Skeletal muscle tissue (tissue), 4 donors: ENCODE measurements around the gene ASB7. TPM values are rescaled to one million over a fixed set of nuclear protein-coding genes. Genes with fewer than 3 reads are reported as not detected.
"Not testable (repeated sequence)": the region's sequence is repeated elsewhere in the genome, so short reads cannot be mapped to it uniquely, and the experiment has no call there.

Experiments used
- H3K27ac ChIP-seq: one replicate; pipeline ENCODE4 v1.7.0; 2013; ENCODE audit warnings: mild to moderate bottlenecking, low read depth, low read length, inconsistent platforms
- H3K27me3 ChIP-seq, 3 donors: one replicate each; pipeline ENCODE4 v1.7.0; 2013; ENCODE audit warnings: low read length in 3 of 3; ENCODE audit not compliant: control insufficient read depth in 3 of 3, insufficient read depth in 3 of 3
- H3K36me3 ChIP-seq, 3 donors: one replicate each; pipeline ENCODE4 v1.7.0; 2013; ENCODE audit warnings: low read length in 3 of 3; ENCODE audit not compliant: control insufficient read depth in 3 of 3, insufficient read depth in 3 of 3
- H3K4me1 ChIP-seq, 3 donors: one replicate each; pipeline ENCODE4 v1.7.0; 2013; ENCODE audit warnings: low read length in 3 of 3, mild to moderate bottlenecking in 3 of 3; ENCODE audit not compliant: control insufficient read depth in 3 of 3, insufficient read depth in 3 of 3
- H3K4me3 ChIP-seq, 3 donors: one replicate each; pipeline ENCODE4 v1.7.0; 2013; ENCODE audit warnings: low read length in 3 of 3
- H3K9ac ChIP-seq, 3 donors: one replicate each; pipeline ENCODE4 v1.7.0; 2013; ENCODE audit warnings: low read length in 3 of 3, mild to moderate bottlenecking in 3 of 3, moderate library complexity in 2 of 3, low read depth in 1 of 3
- H3K9me3 ChIP-seq, 3 donors: one replicate each; pipeline ENCODE4 v1.7.0; 2013; ENCODE audit warnings: low read length in 3 of 3; ENCODE audit not compliant: control insufficient read depth in 3 of 3
- total RNA-seq: library from RNA; depleted of rRNA; stranded (reverse); fragments of >200 nt; gene quantifications from one replicate; pipeline ENCODE4 v1.2.3, GENCODE V29; 2014
- donor health status: Osteomylitis.

Gene ASB7
- total RNA-seq, 1 donor from 2014 or later = 9.4 TPM

- H3K9ac ChIP-seq = no peak overlapping the region
- no peak overlapping the region for H3K4me3 ChIP-seq
- no peaks in the 10 kb centered on the region for H3K9me3 ChIP-seq
- H3K27ac ChIP-seq = no peak overlapping the region
- H3K36me3 ChIP-seq = peaks cover 0 to 22% (median 9%) of the 10 kb centered on the region in 3 donors
- H3K4me1 ChIP-seq = no peaks in the 10 kb centered on the region
- H3K27me3 ChIP-seq = no peaks in the 10 kb centered on the region
These were observed 31.6 kb upstream of the ASB7 start for GRCh38 chr15:100570735-100571313.

GRCh38 chr15:100571592-100572167 is 30.7 kb upstream of the ASB7 start:
- H3K27ac ChIP-seq = no peak overlapping the region

GRCh38 chr15:100572362-100572983 is 29.9 kb upstream of the ASB7 start:
- Histone ChIP-seq H3K27ac (no peak overlapping the region), H3K27me3 (no peaks in the 10 kb centered on the region), H3K4me3 (no peak overlapping the region), H3K36me3 (peaks cover 0 to 22% (median 9%) of the 10 kb centered on the region in 3 donors), H3K9me3 (no peaks in the 10 kb centered on the region), H3K4me1 (no peaks in the 10 kb centered on the region), H3K9ac (no peak overlapping the region)

More at GRCh38 chr15:100571592-100572167, 30.7 kb upstream of the ASB7 start:
- Histone ChIP-seq H3K36me3 (peaks cover 0 to 22% (median 9%) of the 10 kb centered on the region in 3 donors), H3K4me3 (no peak overlapping the region), H3K9me3 (no peaks in the 10 kb centered on the region), H3K4me1 (no peaks in the 10 kb centered on the region), H3K9ac (no peak overlapping the region), H3K27me3 (no peaks in the 10 kb centered on the region)

GRCh38 chr15:100573526-100573925 is 28.9 kb upstream of the ASB7 start:
- Histone ChIP-seq H3K27ac (no peak overlapping the region), H3K36me3 (peaks cover 0 to 17% (median 9%) of the 10 kb centered on the region in 3 donors)

GRCh38 chr15:100580414-100580813 is 22.0 kb upstream of the ASB7 start:
- H3K36me3 ChIP-seq = peaks cover 0 to 3% (median 0%) of the 10 kb centered on the region in 3 donors
- no peak overlapping the region for H3K27ac ChIP-seq
- peaks cover 0 to 4% (median 0%) of the 10 kb centered on the region in 3 donors for H3K4me1 ChIP-seq
- no peaks in the 10 kb centered on the region for H3K27me3 ChIP-seq
- no peak overlapping the region for H3K9ac ChIP-seq
- no peaks in the 10 kb centered on the region for H3K9me3 ChIP-seq
- H3K4me3 ChIP-seq = no peak overlapping the region

More at GRCh38 chr15:100573526-100573925, 28.9 kb upstream of the ASB7 start:
- Histone ChIP-seq H3K27me3 (no peaks in the 10 kb centered on the region), H3K9ac (no peak overlapping the region), H3K4me1 (no peaks in the 10 kb centered on the region), H3K9me3 (no peaks in the 10 kb centered on the region), H3K4me3 (no peak overlapping the region)

GRCh38 chr15:100588638-100589242 is 13.6 kb upstream of the ASB7 start:
- Histone ChIP-seq H3K4me3 (no peak overlapping the region), H3K36me3 (no peaks in the 10 kb centered on the region), H3K4me1 (no peaks in the 10 kb centered on the region), H3K9me3 (no peaks in the 10 kb centered on the region), H3K9ac (no peak overlapping the region), H3K27me3 (no peaks in the 10 kb centered on the region), H3K27ac (no peak overlapping the region)

GRCh38 chr15:100591163-100591562 is 11.2 kb upstream of the ASB7 start:
- not testable (repeated sequence) for H3K9ac ChIP-seq, H3K27ac ChIP-seq, H3K36me3 ChIP-seq, H3K9me3 ChIP-seq, H3K27me3 ChIP-seq, H3K4me1 ChIP-seq, H3K4me3 ChIP-seq

- Histone ChIP-seq H3K27ac (no peak overlapping the region), H3K9ac (no peak overlapping the region), H3K27me3 (no peaks in the 10 kb centered on the region), H3K36me3 (no peaks in the 10 kb centered on the region), H3K4me3 (no peak overlapping the region), H3K9me3 (no peaks in the 10 kb centered on the region), H3K4me1 (peaks cover 0 to 2% (median 0%) of the 10 kb centered on the region in 3 donors)
These were observed 10.6 kb upstream of the ASB7 start for GRCh38 chr15:100591835-100592234.

- Histone ChIP-seq H3K4me3 (no peak overlapping the region), H3K4me1 (peaks cover 0 to 4% (median 0%) of the 10 kb centered on the region in 3 donors), H3K36me3 (no peaks in the 10 kb centered on the region), H3K27ac (no peak overlapping the region), H3K27me3 (no peaks in the 10 kb centered on the region), H3K9ac (no peak overlapping the region), H3K9me3 (no peaks in the 10 kb centered on the region)
These were observed 9.5 kb upstream of the ASB7 start for GRCh38 chr15:100592898-100593297.

- no peaks in the 10 kb centered on the region for H3K36me3 ChIP-seq
- no peaks in the 10 kb centered on the region for H3K27me3 ChIP-seq
- H3K9ac ChIP-seq = no peak overlapping the region
- no peak overlapping the region for H3K27ac ChIP-seq
- no peak overlapping the region for H3K4me3 ChIP-seq
- no peaks in the 10 kb centered on the region for H3K9me3 ChIP-seq
- H3K4me1 ChIP-seq = peaks cover 0 to 5% (median 0%) of the 10 kb centered on the region in 3 donors
These were observed 9.0 kb upstream of the ASB7 start for GRCh38 chr15:100593431-100593830.
